GM12872 (cell line): Measurements from ENCODE around the gene ADGRV1.

ENCODE experiments used
- TF ChIP-seq, protein P1 (sequence below): IDR thresholded peaks from 3 replicates; pipeline ENCODE4 v1.5.1; 2011; ENCODE audit warnings: low read depth, mild to moderate bottlenecking, low read length, moderate library complexity; ENCODE audit not compliant: insufficient read depth

The ADGRV1 gene

GRCh38 chr5:91059409-91059808 lies 500.8 kb downstream of the ADGRV1 start:
- TF ChIP-seq, protein P1, sequence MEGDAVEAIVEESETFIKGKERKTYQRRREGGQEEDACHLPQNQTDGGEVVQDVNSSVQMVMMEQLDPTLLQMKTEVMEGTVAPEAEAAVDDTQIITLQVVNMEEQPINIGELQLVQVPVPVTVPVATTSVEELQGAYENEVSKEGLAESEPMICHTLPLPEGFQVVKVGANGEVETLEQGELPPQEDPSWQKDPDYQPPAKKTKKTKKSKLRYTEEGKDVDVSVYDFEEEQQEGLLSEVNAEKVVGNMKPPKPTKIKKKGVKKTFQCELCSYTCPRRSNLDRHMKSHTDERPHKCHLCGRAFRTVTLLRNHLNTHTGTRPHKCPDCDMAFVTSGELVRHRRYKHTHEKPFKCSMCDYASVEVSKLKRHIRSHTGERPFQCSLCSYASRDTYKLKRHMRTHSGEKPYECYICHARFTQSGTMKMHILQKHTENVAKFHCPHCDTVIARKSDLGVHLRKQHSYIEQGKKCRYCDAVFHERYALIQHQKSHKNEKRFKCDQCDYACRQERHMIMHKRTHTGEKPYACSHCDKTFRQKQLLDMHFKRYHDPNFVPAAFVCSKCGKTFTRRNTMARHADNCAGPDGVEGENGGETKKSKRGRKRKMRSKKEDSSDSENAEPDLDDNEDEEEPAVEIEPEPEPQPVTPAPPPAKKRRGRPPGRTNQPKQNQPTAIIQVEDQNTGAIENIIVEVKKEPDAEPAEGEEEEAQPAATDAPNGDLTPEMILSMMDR: no peak

DNA sequence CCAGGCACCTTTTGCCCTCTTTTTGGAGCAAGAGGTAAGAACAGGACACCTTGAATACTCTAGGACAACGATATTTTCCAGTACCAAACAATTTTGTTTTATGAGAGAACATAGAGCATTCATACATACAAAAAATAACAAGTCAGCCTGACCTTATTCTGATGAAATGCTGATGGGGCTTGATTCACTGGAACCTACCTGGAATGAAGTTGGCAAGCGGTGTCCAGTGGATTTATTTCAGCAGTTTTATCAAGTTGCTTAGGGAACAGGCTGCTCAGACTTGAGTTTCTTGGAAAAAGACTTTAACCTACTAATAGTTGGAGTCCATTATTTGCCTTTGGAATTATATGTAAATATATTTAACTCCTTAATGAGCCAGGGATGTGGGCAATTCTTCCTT lies 502.5 kb downstream of the ADGRV1 start:
- TF ChIP-seq, protein P1: no peak

GRCh38 chr5:91061946-91062562 lies 503.5 kb downstream of the ADGRV1 start:
- TF ChIP-seq, protein P1: no peak

DNA sequence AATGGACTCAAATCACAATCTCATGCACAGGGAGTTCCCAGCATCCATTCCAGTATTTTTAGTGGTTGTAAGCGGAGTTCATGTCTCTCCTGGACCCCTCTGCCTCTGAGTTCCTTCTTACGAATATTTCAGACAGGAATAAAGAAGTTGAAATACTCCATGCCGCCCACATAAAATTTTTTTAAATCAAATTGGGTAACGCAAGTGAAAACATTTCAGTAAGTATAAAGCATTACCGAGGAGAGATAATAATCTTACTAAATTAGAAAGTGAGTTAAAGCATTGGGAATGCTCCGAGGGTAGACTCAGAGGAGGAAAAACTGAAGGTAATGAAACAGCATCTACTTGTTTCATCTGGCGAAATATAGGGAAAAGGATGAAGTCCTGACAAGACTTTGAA lies 506.9 kb downstream of the ADGRV1 start:
- TF ChIP-seq, protein P1: no peak

DNA sequence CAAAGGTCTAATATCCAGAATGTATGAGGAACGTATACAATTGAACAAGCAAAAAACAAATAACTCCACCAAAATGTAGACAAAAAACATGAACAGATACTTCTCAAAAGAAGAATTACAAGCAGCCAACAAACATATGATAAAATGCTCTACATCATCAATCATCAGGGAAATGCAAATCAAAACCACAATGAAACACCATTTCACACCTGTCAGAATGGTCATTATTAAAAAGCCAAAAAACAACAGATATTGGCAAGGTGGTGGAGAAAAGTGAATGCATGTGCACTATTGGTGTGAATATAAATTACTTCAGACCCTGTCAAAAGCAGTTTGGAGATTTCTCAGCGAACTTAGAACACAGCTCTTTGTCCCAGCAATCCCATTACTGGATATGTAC lies 510.8 kb downstream of the ADGRV1 start:
- TF ChIP-seq, protein P1: no peak

- TF ChIP-seq, protein P1: no peak
Observed at GRCh38 chr5:91070761-91071550, 512.4 kb downstream of the ADGRV1 start.

DNA sequence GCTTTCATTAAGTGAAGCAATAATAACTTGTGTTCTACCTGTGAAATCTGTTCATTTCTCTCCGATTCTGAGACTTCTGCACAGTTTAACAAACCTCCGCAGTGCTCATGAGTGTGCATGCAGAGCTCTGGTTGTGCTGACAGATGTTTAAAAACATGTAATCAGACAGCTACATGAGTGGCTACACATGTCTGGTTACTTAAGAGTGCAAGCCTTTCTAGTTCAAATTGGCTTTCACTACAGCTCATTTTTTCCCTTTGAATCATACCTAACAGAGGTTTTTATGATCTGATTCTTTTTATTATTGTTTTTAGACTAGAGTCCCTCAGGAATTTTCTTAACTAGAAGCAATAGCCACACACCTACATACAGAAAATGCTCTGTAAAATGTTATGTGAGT lies 514.3 kb downstream of the ADGRV1 start:
- TF ChIP-seq, protein P1: no peak
